Measurements from ENCODE around the gene DCUN1D2.

GRCh38 chr13:113451951-113452421 lies 38.5 kb downstream of the DCUN1D2 start:
- TF ChIP-seq CTCF (IDR thresholded peaks at IDR 0.05) (no peak), EP300 (IDR thresholded peaks at IDR 0.05) (no peak), POLR2A (IDR thresholded peaks at IDR 0.05; ENCODE audit: low read depth) (no peak)

Data from esophagus muscularis mucosa (tissue), 4 donors.